ENCODE results near the gene RIOX2. TPM values are rescaled to one million over a fixed set of nuclear protein-coding genes. Genes with fewer than 3 reads are reported as not detected.

Gene RIOX2
- polyA plus RNA-seq, 1 donor, result 24.6 TPM

- WGBS (ENCODE audit: insufficient coverage, low lambda C conversion rate), result 100% methylated on average over 4 of the region's 8 CpGs
- no peak overlapping the region for H3K4me3 ChIP-seq (ENCODE audit: low read length)
- DNase-seq, result no peak
- no peaks in the 10 kb centered on the region for H3K27me3 ChIP-seq (ENCODE audit: control insufficient read depth, insufficient read depth, low read length)
- H3K9me3 ChIP-seq (ENCODE audit: control insufficient read depth, low read depth, low read length), result no peaks in the 10 kb centered on the region
- H3K36me3 ChIP-seq (ENCODE audit: control insufficient read depth, insufficient read depth, low read length), result peaks cover 49% of the 10 kb centered on the region
- H3K27ac ChIP-seq (ENCODE audit: low read length), result no peak overlapping the region
- no peaks in the 10 kb centered on the region for H3K4me1 ChIP-seq (ENCODE audit: control insufficient read depth, insufficient read depth, low read length)
Measured at GRCh38 chr3:97957617-97958311, 14.5 kb downstream of the RIOX2 start.

GRCh38 chr3:97956051-97956450 is 16.2 kb downstream of the RIOX2 start:
- H3K36me3 ChIP-seq (ENCODE audit: control insufficient read depth, insufficient read depth, low read length), result peaks cover 56% of the 10 kb centered on the region

GRCh38 chr3:97954228-97954827 is 17.9 kb downstream of the RIOX2 start:
- no peaks in the 10 kb centered on the region for H3K4me1 ChIP-seq (ENCODE audit: control insufficient read depth, insufficient read depth, low read length)
- peaks cover 64% of the 10 kb centered on the region for H3K36me3 ChIP-seq (ENCODE audit: control insufficient read depth, insufficient read depth, low read length)
- no peak for DNase-seq
- H3K27me3 ChIP-seq (ENCODE audit: control insufficient read depth, insufficient read depth, low read length), result no peaks in the 10 kb centered on the region
- H3K27ac ChIP-seq (ENCODE audit: low read length), result no peak overlapping the region
- no peaks in the 10 kb centered on the region for H3K9me3 ChIP-seq (ENCODE audit: control insufficient read depth, low read depth, low read length)
- no CpG with 5 or more reads among the region's 9 CpGs for WGBS (ENCODE audit: insufficient coverage, low lambda C conversion rate)
- no peak overlapping the region for H3K4me3 ChIP-seq (ENCODE audit: low read length)

More at GRCh38 chr3:97956051-97956450, 16.2 kb downstream of the RIOX2 start:
- Histone ChIP-seq H3K4me3 (ENCODE audit: low read length) (no peak overlapping the region), H3K4me1 (ENCODE audit: control insufficient read depth, insufficient read depth, low read length) (no peaks in the 10 kb centered on the region), H3K27ac (ENCODE audit: low read length) (no peak overlapping the region), H3K27me3 (ENCODE audit: control insufficient read depth, insufficient read depth, low read length) (no peaks in the 10 kb centered on the region), H3K9me3 (ENCODE audit: control insufficient read depth, low read depth, low read length) (no peaks in the 10 kb centered on the region)
- no peak for DNase-seq
- WGBS (ENCODE audit: insufficient coverage, low lambda C conversion rate), result no CpG with 5 or more reads among the region's 3 CpGs

- WGBS (ENCODE audit: insufficient coverage, low lambda C conversion rate), result no CpG with 5 or more reads among the region's 1 CpG
- Histone ChIP-seq H3K4me3 (ENCODE audit: low read length) (no peak overlapping the region), H3K4me1 (ENCODE audit: control insufficient read depth, insufficient read depth, low read length) (peaks cover 3% of the 10 kb centered on the region), H3K27ac (ENCODE audit: low read length) (no peak overlapping the region), H3K9me3 (ENCODE audit: control insufficient read depth, low read depth, low read length) (no peaks in the 10 kb centered on the region), H3K27me3 (ENCODE audit: control insufficient read depth, insufficient read depth, low read length) (no peaks in the 10 kb centered on the region), H3K36me3 (ENCODE audit: control insufficient read depth, insufficient read depth, low read length) (peaks cover 61% of the 10 kb centered on the region)
- DNase-seq, result no peak
Measured at GRCh38 chr3:97952872-97953271, 19.4 kb downstream of the RIOX2 start.

GRCh38 chr3:97952280-97952679 is 20.0 kb downstream of the RIOX2 start:
- Histone ChIP-seq H3K9me3 (ENCODE audit: control insufficient read depth, low read depth, low read length) (no peaks in the 10 kb centered on the region), H3K4me3 (ENCODE audit: low read length) (no peak overlapping the region), H3K36me3 (ENCODE audit: control insufficient read depth, insufficient read depth, low read length) (peaks cover 56% of the 10 kb centered on the region), H3K4me1 (ENCODE audit: control insufficient read depth, insufficient read depth, low read length) (peaks cover 3% of the 10 kb centered on the region), H3K27me3 (ENCODE audit: control insufficient read depth, insufficient read depth, low read length) (no peaks in the 10 kb centered on the region), H3K27ac (ENCODE audit: low read length) (no peak overlapping the region)
- WGBS (ENCODE audit: insufficient coverage, low lambda C conversion rate), result no CpG with 5 or more reads among the region's 3 CpGs
- DNase-seq, result no peak

- Histone ChIP-seq H3K36me3 (ENCODE audit: control insufficient read depth, insufficient read depth, low read length) (peaks cover 67% of the 10 kb centered on the region), H3K9me3 (ENCODE audit: control insufficient read depth, low read depth, low read length) (no peaks in the 10 kb centered on the region), H3K27me3 (ENCODE audit: control insufficient read depth, insufficient read depth, low read length) (no peaks in the 10 kb centered on the region), H3K27ac (ENCODE audit: low read length) (no peak overlapping the region), H3K4me1 (ENCODE audit: control insufficient read depth, insufficient read depth, low read length) (peaks cover 3% of the 10 kb centered on the region), H3K4me3 (ENCODE audit: low read length) (no peak overlapping the region)
- no peak for DNase-seq
- WGBS (ENCODE audit: insufficient coverage, low lambda C conversion rate), result no CpG with 5 or more reads among the region's 3 CpGs
Measured at GRCh38 chr3:97950360-97950759, 21.9 kb downstream of the RIOX2 start.

GRCh38 chr3:97949743-97950142 is 22.5 kb downstream of the RIOX2 start:
- Histone ChIP-seq H3K36me3 (ENCODE audit: control insufficient read depth, insufficient read depth, low read length) (peaks cover 66% of the 10 kb centered on the region), H3K4me1 (ENCODE audit: control insufficient read depth, insufficient read depth, low read length) (peaks cover 3% of the 10 kb centered on the region), H3K27me3 (ENCODE audit: control insufficient read depth, insufficient read depth, low read length) (no peaks in the 10 kb centered on the region), H3K4me3 (ENCODE audit: low read length) (no peak overlapping the region), H3K27ac (ENCODE audit: low read length) (no peak overlapping the region), H3K9me3 (ENCODE audit: control insufficient read depth, low read depth, low read length) (no peaks in the 10 kb centered on the region)
- DNase-seq, result no peak
- no CpG with 5 or more reads among the region's 5 CpGs for WGBS (ENCODE audit: insufficient coverage, low lambda C conversion rate)

GRCh38 chr3:97949110-97949485 is 23.1 kb downstream of the RIOX2 start:
- Histone ChIP-seq H3K4me3 (ENCODE audit: low read length) (no peak overlapping the region), H3K36me3 (ENCODE audit: control insufficient read depth, insufficient read depth, low read length) (peaks cover 59% of the 10 kb centered on the region), H3K27me3 (ENCODE audit: control insufficient read depth, insufficient read depth, low read length) (no peaks in the 10 kb centered on the region), H3K4me1 (ENCODE audit: control insufficient read depth, insufficient read depth, low read length) (peaks cover 3% of the 10 kb centered on the region), H3K9me3 (ENCODE audit: control insufficient read depth, low read depth, low read length) (no peaks in the 10 kb centered on the region), H3K27ac (ENCODE audit: low read length) (no peak overlapping the region)
- DNase-seq, result no peak
- no CpG with 5 or more reads among the region's 2 CpGs for WGBS (ENCODE audit: insufficient coverage, low lambda C conversion rate)

GRCh38 chr3:97948351-97949109 is 23.7 kb downstream of the RIOX2 start:
- H3K27me3 ChIP-seq (ENCODE audit: control insufficient read depth, insufficient read depth, low read length), result no peaks in the 10 kb centered on the region
- H3K27ac ChIP-seq (ENCODE audit: low read length), result no peak overlapping the region
- DNase-seq, result no peak
- peaks cover 3% of the 10 kb centered on the region for H3K4me1 ChIP-seq (ENCODE audit: control insufficient read depth, insufficient read depth, low read length)
- H3K4me3 ChIP-seq (ENCODE audit: low read length), result no peak overlapping the region
- H3K9me3 ChIP-seq (ENCODE audit: control insufficient read depth, low read depth, low read length), result no peaks in the 10 kb centered on the region
- WGBS (ENCODE audit: insufficient coverage, low lambda C conversion rate), result no CpG with 5 or more reads among the region's 5 CpGs
- H3K36me3 ChIP-seq (ENCODE audit: control insufficient read depth, insufficient read depth, low read length), result peaks cover 54% of the 10 kb centered on the region

- 100% methylated on average over 1 of the region's 4 CpGs for WGBS (ENCODE audit: insufficient coverage, low lambda C conversion rate)
- no peak for DNase-seq
- H3K4me3 ChIP-seq (ENCODE audit: low read length), result no peak overlapping the region
- peaks cover 28% of the 10 kb centered on the region for H3K36me3 ChIP-seq (ENCODE audit: control insufficient read depth, insufficient read depth, low read length)
- H3K4me1 ChIP-seq (ENCODE audit: control insufficient read depth, insufficient read depth, low read length), result no peaks in the 10 kb centered on the region
- no peaks in the 10 kb centered on the region for H3K9me3 ChIP-seq (ENCODE audit: control insufficient read depth, low read depth, low read length)
- H3K27me3 ChIP-seq (ENCODE audit: control insufficient read depth, insufficient read depth, low read length), result no peaks in the 10 kb centered on the region
- no peak overlapping the region for H3K27ac ChIP-seq (ENCODE audit: low read length)
Measured at GRCh38 chr3:97942801-97943546, 29.3 kb downstream of the RIOX2 start.

Data from large intestine (tissue), 3 donors.